GM10847 (cell line): ENCODE data around the gene C5AR1.
A peak's percentile ranks its signal among the peaks of the same experiment; 100 is the strongest.

Source experiments
- POLR2A ChIP-seq: IDR thresholded peaks from 2 replicates; pipeline ENCODE4 v1.6.1; 2011; ENCODE audit not compliant: insufficient read length; ENCODE audit errors: extremely low read depth

Gene C5AR1

DNA sequence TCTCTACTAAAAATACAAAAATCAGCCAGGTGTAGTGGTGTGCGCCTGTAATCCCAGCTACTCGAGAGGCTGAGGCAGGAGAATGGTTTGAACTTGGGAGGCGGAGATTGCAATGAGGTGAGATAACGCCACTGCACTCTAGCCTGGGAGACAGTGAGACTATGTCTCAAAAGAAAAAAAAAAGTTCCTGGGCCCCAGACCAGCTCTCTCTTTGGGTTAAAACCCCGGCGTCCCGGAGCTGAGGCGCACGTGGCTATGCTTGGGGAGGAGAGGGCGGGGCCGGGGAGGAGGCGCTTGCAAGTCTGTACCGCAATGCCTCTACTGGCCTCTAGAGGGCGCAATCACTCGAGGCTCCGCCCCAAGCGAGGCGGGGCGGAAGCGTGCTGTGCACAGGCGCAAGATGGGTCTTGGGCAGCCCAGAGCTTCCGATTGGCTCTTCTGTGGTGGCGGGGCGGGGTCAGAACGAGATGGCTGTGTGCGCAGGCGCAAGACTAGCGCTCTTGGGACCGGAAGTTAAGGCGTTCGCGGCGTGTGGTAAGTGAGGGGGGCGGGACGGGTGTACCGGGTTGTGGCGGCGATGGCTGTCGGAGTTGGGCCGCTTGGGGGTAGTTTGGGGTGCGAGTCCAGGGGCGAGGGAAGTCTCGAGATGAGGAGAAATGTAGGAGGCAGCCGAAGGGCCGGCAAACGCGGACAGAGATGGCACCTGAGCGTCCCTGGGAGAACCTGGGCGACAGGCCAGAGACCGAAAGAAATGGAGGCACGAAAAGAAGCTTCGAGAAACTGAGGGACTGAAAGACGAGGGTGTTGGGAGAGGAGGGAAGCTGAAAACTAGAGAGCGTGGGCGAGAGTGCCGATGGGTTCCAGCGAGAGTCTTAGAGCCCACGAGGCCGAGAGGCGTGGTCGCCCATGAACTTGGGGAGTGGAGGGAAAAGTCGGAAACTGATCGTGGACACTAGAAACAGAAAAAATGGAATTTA, 39.4 kb downstream of the C5AR1 start, which contains the start of gene DHX34:
TSS of gene DHX34 (plus strand) at position 497 of the 977 bp plus-strand sequence. CDS start 3,716 bp downstream, outside the sequence.
- TF ChIP-seq POLR2A, result peak; percentile 78

DNA sequence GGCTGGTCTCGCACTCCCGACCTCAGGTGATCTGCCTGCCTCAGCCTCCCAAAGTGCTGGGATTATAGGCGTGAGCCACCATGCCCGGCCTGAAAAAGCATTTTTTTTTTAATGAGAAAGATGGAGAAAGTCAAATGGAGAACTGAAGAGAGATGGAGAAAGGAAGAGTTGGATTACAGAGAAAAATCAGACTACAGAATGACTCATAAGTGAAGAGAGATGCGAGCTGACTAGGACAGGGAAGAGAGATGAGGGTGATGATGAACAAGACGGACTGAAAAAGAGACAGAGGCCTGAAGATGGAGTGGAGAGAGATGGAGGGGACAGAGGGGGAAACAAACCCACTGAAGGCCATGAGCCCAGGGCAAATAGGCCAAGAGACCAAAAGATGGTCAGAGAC, 41.0 kb downstream of the C5AR1 start:
- TF ChIP-seq POLR2A, result no peak

DNA sequence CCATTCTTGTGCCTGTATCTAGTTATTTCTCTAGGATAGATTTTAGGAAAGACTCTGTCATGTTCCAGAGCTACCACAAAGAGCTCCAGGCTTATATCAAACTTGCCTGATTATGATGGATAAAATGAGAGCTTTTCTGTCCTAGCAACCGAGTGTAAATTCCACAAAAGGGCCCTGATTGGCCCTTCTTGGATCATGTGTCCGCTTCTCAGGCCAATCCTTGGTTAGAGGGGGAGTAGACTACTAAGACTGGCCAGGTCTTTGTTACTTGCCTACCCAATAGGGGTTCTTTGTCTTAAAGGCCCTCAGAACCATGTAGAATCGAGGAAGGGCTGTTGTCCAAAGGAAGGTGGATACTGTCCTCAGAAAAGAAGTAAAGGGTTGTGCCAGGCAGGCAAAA, 41.9 kb downstream of the C5AR1 start:
- TF ChIP-seq POLR2A, result no peak

DNA sequence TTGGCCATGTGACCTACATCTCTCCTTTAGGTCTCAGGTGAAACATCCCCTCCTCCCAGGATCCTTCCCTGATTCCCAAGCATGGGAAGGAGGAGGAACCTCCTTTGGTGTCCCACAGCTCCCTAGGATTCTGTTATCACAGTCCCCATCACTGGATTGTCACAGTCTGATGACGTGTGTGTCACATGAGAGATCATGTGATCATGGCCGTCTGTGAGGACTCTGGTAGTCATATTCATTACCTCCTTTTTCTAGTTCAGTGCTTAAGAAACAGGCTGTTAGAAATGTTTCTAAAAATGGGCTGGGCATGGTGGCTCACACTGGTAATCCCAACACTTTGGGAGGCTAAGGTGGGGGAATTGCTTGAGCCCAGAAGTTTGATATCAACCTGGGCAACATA, 42.4 kb downstream of the C5AR1 start:
- no peak for TF ChIP-seq POLR2A

DNA sequence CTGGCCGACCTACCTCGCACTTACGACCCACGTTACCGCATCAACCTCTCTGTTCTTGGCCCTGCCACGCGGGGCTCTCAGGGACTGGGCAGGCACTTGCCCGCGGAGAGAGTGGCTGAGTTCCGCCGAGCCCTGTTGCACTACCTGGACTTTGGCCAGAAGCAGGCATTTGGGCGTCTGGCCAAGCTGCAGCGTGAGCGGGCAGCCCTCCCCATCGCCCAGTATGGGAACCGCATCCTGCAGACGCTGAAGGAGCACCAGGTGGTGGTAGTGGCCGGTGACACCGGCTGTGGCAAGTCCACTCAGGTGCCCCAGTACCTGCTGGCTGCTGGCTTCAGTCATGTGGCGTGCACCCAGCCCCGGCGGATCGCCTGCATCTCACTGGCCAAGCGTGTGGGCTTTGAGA, 43.6 kb downstream of the C5AR1 start:
- no peak for TF ChIP-seq POLR2A

DNA sequence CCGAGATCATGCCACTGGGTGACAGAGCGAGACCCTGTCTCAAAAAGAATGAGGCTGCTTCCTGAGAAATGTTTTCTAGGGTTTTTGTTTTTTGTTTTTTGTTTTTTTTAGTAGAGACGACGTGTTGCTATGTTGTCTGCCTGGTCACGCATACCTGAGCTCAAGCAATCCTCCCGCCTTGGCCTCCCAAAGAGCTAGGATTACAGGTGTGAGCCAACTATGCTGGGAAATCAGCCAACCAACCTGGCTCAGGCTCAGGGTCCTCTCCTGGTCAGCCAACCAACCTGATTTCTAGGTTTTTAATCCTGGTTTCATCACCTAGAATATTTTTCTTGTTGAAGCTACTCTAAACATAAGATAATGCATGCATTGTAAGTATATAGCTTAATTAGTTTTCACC, 47.2 kb downstream of the C5AR1 start:
- TF ChIP-seq POLR2A, result no peak

DNA sequence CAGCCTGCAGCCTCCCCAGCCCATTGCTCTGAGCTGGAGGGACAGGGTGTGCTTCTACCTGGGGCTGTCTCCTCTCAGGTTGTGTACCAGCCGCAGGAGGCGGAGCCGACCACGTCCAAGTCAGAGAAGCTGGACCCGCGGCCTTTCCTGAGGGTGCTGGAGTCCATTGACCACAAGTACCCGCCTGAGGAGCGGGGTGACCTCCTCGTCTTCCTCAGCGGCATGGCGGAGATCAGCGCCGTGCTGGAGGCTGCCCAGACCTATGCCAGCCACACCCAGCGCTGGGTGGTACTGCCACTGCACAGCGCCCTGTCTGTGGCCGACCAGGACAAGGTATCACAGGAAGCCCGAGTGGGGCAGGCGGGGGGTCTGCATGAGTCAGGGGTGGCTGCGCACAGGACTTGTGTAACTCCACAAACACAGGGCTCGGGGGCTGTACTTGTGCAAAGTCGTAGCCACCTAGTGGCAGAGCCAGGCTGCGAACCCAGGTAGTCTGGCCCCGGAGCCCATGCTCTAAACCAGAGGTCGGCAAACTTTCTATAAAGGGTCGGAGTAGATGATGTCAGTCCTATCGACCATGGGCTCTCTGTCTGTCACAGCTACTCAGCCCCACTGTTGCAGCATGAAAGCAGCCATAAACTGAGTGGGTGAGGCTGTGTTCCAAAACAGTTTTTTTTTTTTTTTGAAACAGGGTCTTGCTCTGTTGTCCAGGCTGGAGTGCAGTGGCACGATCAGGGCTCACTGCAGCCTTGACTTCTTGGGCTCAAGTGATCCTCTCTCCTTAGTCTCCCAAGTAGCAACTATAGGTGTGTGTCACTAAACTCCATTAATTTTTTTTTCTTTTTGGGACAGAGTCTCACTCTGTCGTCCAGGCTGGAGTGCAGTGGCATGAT, 48.4 kb downstream of the C5AR1 start:
- no peak for TF ChIP-seq POLR2A

DNA sequence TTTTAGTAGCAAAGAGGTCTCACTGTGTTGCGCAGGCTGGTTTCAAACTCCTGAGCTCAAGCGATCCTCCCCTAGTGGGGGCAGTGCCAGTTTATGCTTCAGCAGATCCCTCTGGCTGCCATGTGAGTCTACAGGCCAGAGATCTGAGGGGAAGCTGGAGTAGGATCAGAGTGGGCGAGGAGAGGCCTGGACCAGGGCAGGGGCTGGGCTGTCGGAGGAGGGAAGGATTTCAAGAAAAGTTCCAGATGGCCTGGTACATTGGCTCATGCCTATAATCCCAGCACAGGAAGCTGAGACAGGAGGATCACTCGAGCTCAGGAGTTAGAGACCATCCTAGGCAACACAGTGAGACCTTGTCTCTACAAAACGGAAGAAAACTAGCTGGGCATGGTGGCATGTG, 49.3 kb downstream of the C5AR1 start:
- no peak for TF ChIP-seq POLR2A

DNA sequence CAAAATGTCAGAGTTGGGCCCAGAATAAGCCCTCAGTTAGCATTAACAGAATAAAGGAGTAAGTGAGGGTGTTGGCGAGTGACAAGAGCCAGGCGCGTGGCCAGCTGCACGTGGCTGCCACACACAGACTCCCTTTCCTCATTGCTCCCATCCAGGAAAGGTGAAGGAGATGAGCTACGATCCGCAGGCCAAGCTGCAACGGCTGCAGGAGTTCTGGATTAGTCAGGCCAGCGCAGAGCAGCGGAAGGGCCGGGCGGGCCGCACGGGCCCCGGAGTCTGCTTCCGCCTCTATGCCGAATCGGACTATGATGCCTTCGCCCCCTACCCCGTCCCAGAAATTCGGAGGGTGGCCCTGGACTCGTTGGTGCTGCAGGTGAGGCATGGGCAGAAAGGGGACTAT, 52.7 kb downstream of the C5AR1 start:
- no peak for TF ChIP-seq POLR2A

DNA sequence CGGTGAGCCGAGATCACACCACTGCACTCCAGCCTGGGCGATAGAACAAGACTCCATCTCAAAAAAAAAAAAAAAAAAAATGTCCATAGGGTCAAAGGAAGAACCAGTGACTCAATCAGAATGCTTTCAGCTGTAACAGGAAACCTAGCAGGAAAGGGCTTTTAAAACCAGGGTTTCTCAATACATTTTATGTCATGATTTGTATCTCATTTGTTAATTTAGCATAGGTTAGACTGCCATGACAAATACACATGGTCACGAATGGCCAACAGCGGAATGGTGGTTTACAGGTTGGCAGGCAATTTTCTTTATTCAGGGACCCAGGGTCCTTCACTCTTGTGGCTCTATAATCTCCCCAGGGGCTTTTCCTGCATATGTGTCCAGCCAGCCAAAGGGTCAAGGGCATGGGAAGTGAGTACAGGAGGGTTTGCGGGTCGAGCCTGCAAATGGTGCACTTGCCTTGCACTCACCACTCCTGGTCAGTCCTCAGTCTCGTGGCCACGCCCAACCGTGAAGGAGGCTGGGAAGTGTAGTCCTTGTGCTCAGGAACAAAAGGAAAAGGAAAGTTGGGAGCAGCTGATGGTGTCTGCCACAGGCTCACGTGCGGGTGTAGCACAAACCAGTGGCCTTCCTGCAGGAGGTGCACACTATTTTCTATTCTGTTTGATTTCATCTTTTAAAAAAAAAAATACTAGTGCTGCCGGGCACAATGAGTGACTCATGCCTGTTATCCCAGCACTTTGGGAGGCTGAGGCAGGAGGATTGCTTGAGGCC, 54.3 kb downstream of the C5AR1 start:
- no peak for TF ChIP-seq POLR2A

DNA sequence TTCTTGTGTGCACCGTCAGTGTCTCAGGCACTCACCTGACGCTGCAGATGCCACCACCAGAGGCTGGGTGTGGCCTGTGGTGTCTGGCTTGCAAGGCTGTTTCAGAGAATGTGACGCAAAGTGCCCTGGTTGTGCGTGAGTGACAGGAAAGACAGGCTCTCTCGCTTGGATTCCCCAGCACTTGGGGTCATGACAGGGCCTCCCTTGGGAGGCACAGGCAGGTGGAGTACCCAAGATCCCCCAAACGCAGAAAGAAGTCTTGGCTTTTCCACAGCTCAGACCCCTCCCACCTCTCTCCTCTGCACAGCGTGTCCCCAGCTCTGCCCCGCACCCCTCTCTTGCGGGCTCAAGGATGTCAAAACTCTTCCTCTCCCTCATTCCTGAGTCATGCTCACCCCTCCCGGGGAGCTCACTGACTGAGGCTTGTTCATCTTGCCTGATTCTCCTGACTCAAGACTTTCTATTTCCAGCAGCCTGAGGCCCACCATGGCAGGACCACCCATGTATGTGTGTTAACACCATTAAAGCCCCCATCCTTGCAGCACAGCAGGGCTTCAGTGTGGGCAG, 60.5 kb downstream of the C5AR1 start:
- TF ChIP-seq POLR2A, result no peak

DNA sequence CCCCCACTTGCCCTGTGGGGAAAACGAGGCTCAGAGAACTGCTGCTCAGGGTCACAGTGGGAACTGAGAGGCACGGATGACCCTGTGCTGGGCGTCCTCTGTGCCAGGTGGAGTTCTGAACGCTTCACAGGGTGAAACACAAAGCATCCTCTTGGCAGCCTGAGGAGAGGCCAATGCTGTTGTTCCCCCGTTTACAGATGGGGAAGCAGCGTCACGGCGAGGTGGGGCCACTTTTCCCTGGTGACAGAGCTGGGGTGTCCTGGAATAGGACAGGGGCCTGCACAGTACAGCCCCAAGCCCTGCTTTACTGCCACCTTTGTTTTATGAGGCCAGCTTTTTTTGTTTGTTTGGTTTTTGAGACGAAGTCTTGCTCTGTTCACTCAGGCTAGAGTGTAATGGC, 61.6 kb downstream of the C5AR1 start:
- TF ChIP-seq POLR2A, result no peak
